DOHH2 (cell line): ENCODE data around the gene PGM2.

Source experiments
- H3F3A ChIP-seq: fragments of 200-600 bp; sonication (generic), shearing (Covaris generic); 2 replicates; pipeline ENCODE4 v1.6.0; 2016; ENCODE audit warnings: antibody characterized with exemption, mild to moderate bottlenecking; ENCODE audit not compliant: control insufficient read depth, insufficient read depth
- H3K27ac ChIP-seq: fragments of 200-600 bp; sonication (generic); 2 replicates; pipeline ENCODE4 v1.5.1; 2014; ENCODE audit warnings: low read depth, mild to moderate bottlenecking, low read length, moderate library complexity
- H3K27me3 ChIP-seq: fragments of 200-600 bp; sonication (generic); 2 replicates; pipeline ENCODE4 v1.6.1; 2014; ENCODE audit warnings: mild to moderate bottlenecking, low read length, mixed read lengths; ENCODE audit not compliant: control insufficient read depth
- H3K36me3 ChIP-seq: fragments of 200-600 bp; sonication (generic); 2 replicates; pipeline ENCODE4 v1.6.1; 2014; ENCODE audit warnings: mild to moderate bottlenecking, low read length, moderate library complexity, mixed read lengths; ENCODE audit not compliant: control insufficient read depth
- H3K4me1 ChIP-seq: fragments of 200-600 bp; sonication (generic); 2 replicates; pipeline ENCODE4 v1.6.1; 2014; ENCODE audit warnings: mild to moderate bottlenecking, low read length, mixed read lengths; ENCODE audit not compliant: control insufficient read depth
- H3K4me2 ChIP-seq: fragments of 200-600 bp; sonication (generic); 2 replicates; pipeline ENCODE4 v1.6.0; 2014; ENCODE audit warnings: mild to moderate bottlenecking, low read length, moderate library complexity
- H3K4me3 ChIP-seq: fragments of 200-600 bp; sonication (generic); 2 replicates; pipeline ENCODE4 v1.5.1; 2014; ENCODE audit warnings: mild to moderate bottlenecking, low read length, mixed read lengths
- H3K79me2 ChIP-seq: fragments of 200-600 bp; sonication (generic); 2 replicates; pipeline ENCODE4 v1.6.1; 2014; ENCODE audit warnings: mild to moderate bottlenecking, low read length, mixed read lengths; ENCODE audit not compliant: control insufficient read depth
- H3K9me2 ChIP-seq: fragments of 200-600 bp; sonication (generic); replicated peaks from 2 replicates; pipeline ENCODE4 v1.6.1; 2014; ENCODE audit warnings: mild to moderate bottlenecking, low read length, mixed read lengths; ENCODE audit not compliant: control insufficient read depth
- H3K9me3 ChIP-seq: fragments of 200-600 bp; sonication (generic); 2 replicates; pipeline ENCODE4 v1.6.1; 2014; ENCODE audit warnings: antibody characterized with exemption, low read length, mixed read lengths; ENCODE audit not compliant: control insufficient read depth, insufficient read depth
- H4K20me1 ChIP-seq: fragments of 200-600 bp; sonication (generic); 2 replicates; pipeline ENCODE4 v1.6.0; 2014; ENCODE audit warnings: low read depth, mild to moderate bottlenecking, antibody characterized with exemption, low read length, moderate library complexity; ENCODE audit not compliant: control insufficient read depth, insufficient read depth
- CTCF ChIP-seq: fragments of 200-600 bp; sonication (generic); IDR thresholded peaks from one replicate; pipeline ENCODE4 v1.5.1; 2014; ENCODE audit warnings: antibody characterized with exemption, mild to moderate bottlenecking, low read depth, low read length; ENCODE audit not compliant: poor library complexity, severe bottlenecking
- EZH2phosphoT487 ChIP-seq: fragments of 200-600 bp; sonication (generic); IDR thresholded peaks from 2 replicates; pipeline ENCODE4 v1.6.1; 2017; ENCODE audit warnings: borderline replicate concordance, mild to moderate bottlenecking, antibody characterized with exemption, low read length, moderate library complexity, mixed read lengths

PGM2 gene

GRCh38 chr4:37890801-37891259 is 64.3 kb downstream of the PGM2 start, which contains the start of gene TBC1D1:
Gene TBC1D1, plus strand, starts transcription at chr4:37891084. Its CDS starts 11,012 bp downstream, at chr4:37902096.
- no peaks in the 10 kb centered on the region for H4K20me1 ChIP-seq
- no peaks in the 10 kb centered on the region for H3K9me2 ChIP-seq
- H3K27me3 ChIP-seq, result peaks cover 11% of the 10 kb centered on the region; the same call in 1 of the 2 replicates
- TF ChIP-seq EZH2phosphoT487 (no peak), CTCF (no peak)
- no peaks in the 10 kb centered on the region for H3K36me3 ChIP-seq
- no peaks in the 10 kb centered on the region for H3K9me3 ChIP-seq
- peak within 1 kb of the TSS; percentile 3; the same call in 1 of the 2 replicates for H3K27ac ChIP-seq
- H3F3A ChIP-seq, result peaks cover 7% of the 10 kb centered on the region; the same call in 1 of the 2 replicates
- H3K4me3 ChIP-seq, result peak within 1 kb of the TSS; percentile 75
- peak within 1 kb of the TSS; percentile 66 for H3K4me2 ChIP-seq
- H3K4me1 ChIP-seq, result peaks cover 22% of the 10 kb centered on the region
- peaks cover 22% of the 10 kb centered on the region for H3K79me2 ChIP-seq

GRCh38 chr4:37891260-37892159 is 65.0 kb downstream of the PGM2 start:
- Histone ChIP-seq H3K27me3 (peaks cover 11% of the 10 kb centered on the region; the same call in 1 of the 2 replicates), H3K4me2 (peak overlapping the region; percentile 66), H3K4me3 (peak overlapping the region; percentile 75), H3K9me2 (no peaks in the 10 kb centered on the region), H3K79me2 (peaks cover 26% of the 10 kb centered on the region), H3K27ac (peak overlapping the region; percentile 3; the same call in 1 of the 2 replicates), H3K4me1 (peaks cover 25% of the 10 kb centered on the region), H3F3A (peaks cover 7% of the 10 kb centered on the region; the same call in 1 of the 2 replicates), H3K36me3 (no peaks in the 10 kb centered on the region), H4K20me1 (no peaks in the 10 kb centered on the region), H3K9me3 (no peaks in the 10 kb centered on the region)
- TF ChIP-seq EZH2phosphoT487, result no peak
- peak; percentile 23 for TF ChIP-seq CTCF

GRCh38 chr4:37892641-37893040 is 66.2 kb downstream of the PGM2 start:
- Histone ChIP-seq H3K9me2 (no peaks in the 10 kb centered on the region), H3K27ac (peak overlapping the region; percentile 6; the same call in 1 of the 2 replicates), H3K27me3 (peaks cover 11% of the 10 kb centered on the region; the same call in 1 of the 2 replicates), H3K4me1 (peaks cover 25% of the 10 kb centered on the region), H3K4me3 (peak overlapping the region; percentile 75), H3K36me3 (no peaks in the 10 kb centered on the region), H3K79me2 (peaks cover 34% of the 10 kb centered on the region), H4K20me1 (no peaks in the 10 kb centered on the region), H3K4me2 (peak overlapping the region; percentile 66), H3F3A (peaks cover 7% of the 10 kb centered on the region), H3K9me3 (no peaks in the 10 kb centered on the region)
- TF ChIP-seq CTCF, result no peak
